Measurements from ENCODE around the gene SCCPDH.

The SCCPDH gene

GRCh38 chr1:246785494-246786111, 61.4 kb downstream of the SCCPDH start:
- no peak for DNase-seq (ENCODE audit: low spot score)

- no peak for DNase-seq (ENCODE audit: low spot score)
Measured at GRCh38 chr1:246786606-246787238, 62.5 kb downstream of the SCCPDH start.

GRCh38 chr1:246787781-246788513, 63.7 kb downstream of the SCCPDH start:
- DNase-seq (ENCODE audit: low spot score) = no peak

- DNase-seq (ENCODE audit: low spot score) = no peak
Measured at GRCh38 chr1:246788895-246789338, 64.7 kb downstream of the SCCPDH start.

GRCh38 chr1:246789454-246790339, 65.5 kb downstream of the SCCPDH start:
- no peak for DNase-seq (ENCODE audit: low spot score)

- DNase-seq (ENCODE audit: low spot score) = no peak
Measured at GRCh38 chr1:246790364-246790763, 66.2 kb downstream of the SCCPDH start.

GRCh38 chr1:246790833-246791232, 66.6 kb downstream of the SCCPDH start:
- DNase-seq (ENCODE audit: low spot score) = no peak

GRCh38 chr1:246791303-246791918, 67.2 kb downstream of the SCCPDH start:
- no peak for DNase-seq (ENCODE audit: low spot score)

- DNase-seq (ENCODE audit: low spot score) = no peak
Measured at GRCh38 chr1:246792603-246793002, 68.4 kb downstream of the SCCPDH start.

- no peak for DNase-seq (ENCODE audit: low spot score)
Measured at GRCh38 chr1:246793356-246793896, 69.2 kb downstream of the SCCPDH start.

GRCh38 chr1:246794048-246794827, 70.0 kb downstream of the SCCPDH start:
- DNase-seq (ENCODE audit: low spot score) = no peak

- DNase-seq (ENCODE audit: low spot score) = no peak
Measured at GRCh38 chr1:246794828-246795671, 70.8 kb downstream of the SCCPDH start.

- no peak for DNase-seq (ENCODE audit: low spot score)
Measured at GRCh38 chr1:246795906-246796694, 71.9 kb downstream of the SCCPDH start.

- DNase-seq (ENCODE audit: low spot score) = no peak
Measured at GRCh38 chr1:246797157-246797556, 72.9 kb downstream of the SCCPDH start.

- DNase-seq (ENCODE audit: low spot score) = no peak
Measured at GRCh38 chr1:246797597-246797996, 73.4 kb downstream of the SCCPDH start.

GRCh38 chr1:246798107-246798506, 73.9 kb downstream of the SCCPDH start:
- no peak for DNase-seq (ENCODE audit: low spot score)

GRCh38 chr1:246798606-246799496, 74.6 kb downstream of the SCCPDH start:
- DNase-seq (ENCODE audit: low spot score) = no peak

GRCh38 chr1:246800356-246800755, 76.1 kb downstream of the SCCPDH start:
- no peak for DNase-seq (ENCODE audit: low spot score)

All from putamen (tissue), 1 donor.